HG02571 (cell line): ENCODE results near the gene UBE4B.
"Not testable (repeated sequence)": the region's sequence is repeated elsewhere in the genome, so short reads cannot be mapped to it uniquely, and the experiment has no call there.

ENCODE experiments used
- ATAC-seq: cut with Tn5 transposase; IDR thresholded peaks from one replicate; pipeline ENCODE4 v1.9.1; 2021; ENCODE audit warnings: mild to moderate bottlenecking, moderate library complexity; ENCODE audit not compliant: unreplicated experiment

Gene UBE4B

DNA sequence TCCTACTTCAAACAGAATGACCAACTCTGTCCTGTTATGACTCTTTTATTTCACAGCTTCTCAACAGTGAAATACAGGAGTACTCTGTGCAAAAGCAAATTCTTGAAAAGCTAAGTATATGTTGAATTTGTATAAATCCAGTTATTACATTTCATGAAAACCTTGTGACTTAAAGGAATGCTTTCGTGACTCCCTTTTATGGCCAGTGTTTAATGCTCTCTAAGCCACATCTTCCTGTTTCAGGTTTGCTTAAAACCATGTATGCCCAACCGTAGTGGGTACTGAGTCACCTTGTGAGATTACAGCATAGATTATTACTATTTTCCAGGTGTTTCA lies 137.4 kb downstream of the UBE4B start:
- ATAC-seq: no peak

GRCh38 chr1:10171105-10171767 lies 138.5 kb downstream of the UBE4B start:
- no peak for ATAC-seq

- no peak for ATAC-seq
These were observed 139.4 kb downstream of the UBE4B start for GRCh38 chr1:10171995-10172669.

GRCh38 chr1:10173582-10173981 lies 140.8 kb downstream of the UBE4B start:
- no peak for ATAC-seq

DNA sequence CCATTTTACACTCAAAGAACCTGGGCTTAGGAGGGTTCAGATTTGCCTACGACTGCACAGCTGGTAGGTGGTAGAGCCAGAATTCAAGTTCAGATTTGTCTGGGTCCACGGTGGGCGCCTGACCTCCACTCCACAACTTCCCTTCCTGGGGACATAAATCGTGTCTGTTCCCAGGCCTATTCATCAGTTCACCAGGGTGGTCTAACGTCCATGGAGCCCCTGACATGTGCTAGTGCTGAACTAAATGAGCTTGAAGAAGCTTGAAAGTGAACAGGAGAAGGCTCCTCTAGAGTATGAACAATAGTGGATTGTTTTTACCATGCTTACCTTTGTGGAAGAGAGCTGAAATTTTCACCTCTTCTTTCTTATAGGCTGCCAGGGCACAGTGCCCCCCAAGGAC lies 145.1 kb downstream of the UBE4B start:
- no peak for ATAC-seq

- ATAC-seq: no peak
These were observed 146.0 kb downstream of the UBE4B start for GRCh38 chr1:10178597-10179405.

DNA sequence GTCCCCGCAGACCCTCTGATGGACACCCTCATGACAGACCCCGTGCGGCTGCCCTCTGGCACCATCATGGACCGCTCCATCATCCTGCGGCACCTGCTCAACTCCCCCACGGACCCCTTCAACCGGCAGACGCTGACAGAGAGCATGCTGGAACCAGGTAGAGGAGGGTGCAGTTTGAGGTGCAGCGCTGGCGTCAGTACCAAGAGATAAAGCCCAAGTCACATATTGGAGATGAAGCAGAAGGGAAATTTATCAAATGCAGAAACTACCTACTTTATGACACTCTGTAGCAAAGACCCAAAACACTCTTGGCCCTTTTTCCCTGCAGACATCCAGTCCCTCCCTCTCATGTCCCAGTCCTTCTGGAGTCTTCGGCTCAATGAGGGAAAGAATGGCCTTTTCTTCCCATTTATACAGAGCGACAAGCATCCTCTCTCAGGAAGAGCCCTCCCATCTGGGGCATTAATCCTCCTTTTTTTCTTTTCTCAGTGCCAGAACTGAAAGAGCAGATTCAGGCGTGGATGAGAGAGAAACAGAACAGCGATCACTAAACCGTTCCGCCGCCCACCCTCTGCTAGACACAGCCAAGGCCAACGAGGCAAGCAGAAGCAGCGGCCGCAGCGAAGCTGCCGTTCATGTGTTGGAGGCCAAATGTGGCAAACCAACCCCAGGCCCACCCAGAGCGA lies 146.8 kb downstream of the UBE4B start:
- ATAC-seq: no peak

GRCh38 chr1:10181154-10181553 lies 148.4 kb downstream of the UBE4B start:
- ATAC-seq: no peak

GRCh38 chr1:10185759-10186158 lies 153.0 kb downstream of the UBE4B start:
- no peak for ATAC-seq

DNA sequence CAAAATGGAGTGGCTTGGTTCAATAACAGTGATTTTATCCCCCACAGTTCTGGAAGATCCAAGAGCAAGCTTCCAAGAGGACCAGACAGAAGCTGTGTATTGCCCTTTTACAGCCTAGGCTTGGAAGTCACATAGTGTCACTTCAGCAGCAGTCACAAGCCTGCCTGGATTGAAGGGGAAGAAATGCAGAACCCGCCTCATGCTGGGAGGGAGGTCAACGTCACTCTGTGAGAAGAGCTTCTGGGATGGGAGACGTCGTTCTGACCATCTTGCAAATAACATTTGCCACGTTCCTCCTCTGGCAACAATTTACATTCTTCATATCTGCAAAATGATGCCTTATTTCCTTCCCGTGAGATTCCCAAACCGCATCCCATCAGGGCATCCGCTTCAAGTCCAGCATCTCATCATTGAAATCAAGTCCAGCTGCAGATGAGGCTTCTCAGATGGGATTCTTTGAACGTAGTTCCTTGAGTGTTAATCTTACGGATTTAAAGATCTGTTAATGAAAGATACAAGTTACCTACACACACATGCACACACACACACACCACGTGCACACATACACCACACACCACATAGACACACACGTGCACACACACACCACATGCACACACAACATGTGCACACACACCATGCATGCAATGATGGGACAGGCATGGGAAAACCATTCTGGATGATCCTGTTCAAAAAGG lies 153.7 kb downstream of the UBE4B start:
- ATAC-seq: no peak

DNA sequence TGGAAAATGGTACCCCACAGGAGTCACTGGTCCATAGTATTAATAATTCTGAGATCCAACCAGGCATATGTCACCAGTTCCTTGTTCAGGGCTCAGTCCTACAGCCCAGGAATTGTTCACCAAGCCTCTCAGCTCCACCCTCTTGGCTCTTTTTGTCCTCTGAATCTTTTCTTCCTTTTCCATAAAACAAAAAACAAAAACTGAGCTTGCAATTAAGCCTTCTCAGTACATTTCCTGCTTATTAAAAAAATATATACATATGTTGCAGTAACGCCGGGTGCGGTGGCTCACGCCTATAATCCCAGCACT lies 154.2 kb downstream of the UBE4B start:
- ATAC-seq: no peak

DNA sequence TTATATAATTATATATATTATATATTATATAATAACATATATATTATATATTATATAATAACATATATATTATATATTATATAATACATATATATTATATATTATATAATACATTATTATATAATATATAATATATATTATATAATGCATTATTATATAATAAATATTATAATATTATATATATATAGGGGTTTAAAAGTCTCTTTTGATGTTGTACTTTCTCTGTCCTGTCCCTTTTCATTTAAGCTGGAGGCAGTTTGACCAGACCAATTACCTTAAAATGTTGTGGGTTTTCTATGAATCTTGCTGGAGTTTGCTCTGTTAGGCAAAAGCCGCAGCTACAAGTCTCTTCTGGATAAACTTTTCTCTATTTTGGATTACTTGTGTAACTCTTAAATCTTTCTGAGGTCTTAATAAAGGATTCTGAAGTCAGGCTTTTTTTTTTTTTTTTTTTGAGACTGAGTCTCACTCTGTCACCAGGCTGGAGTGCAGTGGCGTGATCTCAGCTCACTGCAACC lies 155.4 kb downstream of the UBE4B start:
- no peak for ATAC-seq

DNA sequence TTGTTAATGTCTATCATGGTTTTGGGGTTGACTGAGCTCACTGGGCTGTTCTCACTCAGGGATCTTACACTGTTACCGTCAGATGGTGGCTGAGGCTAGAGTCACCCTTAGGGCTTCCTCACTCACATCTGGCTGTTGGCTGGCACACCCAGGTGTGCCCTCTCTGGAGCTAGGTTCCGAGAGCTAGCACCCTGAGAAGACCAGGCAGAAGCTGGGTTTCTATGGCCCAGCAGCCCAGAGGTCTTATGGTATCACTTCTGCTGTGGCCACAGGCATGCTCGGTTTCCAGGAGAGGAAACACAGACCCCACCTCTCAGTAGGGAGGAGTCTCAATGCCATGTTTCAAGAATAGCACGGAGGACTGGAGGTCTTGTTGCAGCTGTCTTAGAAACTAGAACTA lies 156.9 kb downstream of the UBE4B start:
- no peak for ATAC-seq

DNA sequence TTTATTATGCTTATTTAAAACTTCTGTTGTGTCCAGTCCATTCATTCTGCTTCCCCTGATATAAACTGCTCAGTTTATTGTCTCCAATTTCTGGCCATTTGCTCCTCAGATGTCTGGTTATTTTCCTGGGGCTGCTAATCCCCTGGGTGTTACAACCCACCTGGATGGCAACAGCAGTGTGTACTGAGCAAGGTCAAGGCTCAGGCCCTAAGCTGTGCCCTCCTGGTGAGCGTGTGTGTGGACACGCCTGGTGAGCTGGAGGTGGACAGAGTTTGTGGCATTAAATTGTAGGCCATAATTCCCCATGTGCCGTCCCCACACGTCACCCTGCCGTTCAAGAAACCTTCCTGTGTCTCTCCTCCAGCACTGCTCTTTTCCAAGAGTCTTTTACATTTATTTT lies 159.5 kb downstream of the UBE4B start:
- ATAC-seq: no peak

DNA sequence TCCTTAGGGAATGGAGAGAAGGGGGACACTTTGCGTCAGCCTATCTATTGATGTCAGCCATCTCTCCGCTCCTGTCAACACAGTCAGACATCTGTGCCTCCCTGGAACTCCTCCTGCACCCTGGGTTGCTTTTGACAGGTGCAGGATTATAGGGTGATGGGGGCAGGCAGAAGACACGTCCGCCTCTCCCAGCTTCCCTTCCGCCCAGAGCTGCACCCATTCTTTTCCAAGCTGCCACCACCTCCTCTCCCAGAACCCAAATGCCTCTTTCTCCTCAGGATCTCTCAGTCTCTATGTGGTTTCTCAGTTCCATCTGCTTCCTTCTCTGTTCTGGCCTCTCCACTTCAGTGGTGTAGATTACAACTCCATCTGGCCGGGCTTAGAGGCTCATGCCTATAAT lies 160.5 kb downstream of the UBE4B start:
- no peak for ATAC-seq

- no peak for ATAC-seq
These were observed 162.8 kb downstream of the UBE4B start for GRCh38 chr1:10195570-10195969.

- no peak for ATAC-seq
These were observed 164.2 kb downstream of the UBE4B start for GRCh38 chr1:10196976-10197375.

GRCh38 chr1:10200620-10201019 lies 167.9 kb downstream of the UBE4B start:
- no peak for ATAC-seq

- ATAC-seq: no peak
These were observed 171.4 kb downstream of the UBE4B start for GRCh38 chr1:10204003-10204642.

- ATAC-seq: not testable (repeated sequence)
These were observed 172.4 kb downstream of the UBE4B start for GRCh38 chr1:10205206-10205605.
